ENCODE data around the gene TCAP.

DNA sequence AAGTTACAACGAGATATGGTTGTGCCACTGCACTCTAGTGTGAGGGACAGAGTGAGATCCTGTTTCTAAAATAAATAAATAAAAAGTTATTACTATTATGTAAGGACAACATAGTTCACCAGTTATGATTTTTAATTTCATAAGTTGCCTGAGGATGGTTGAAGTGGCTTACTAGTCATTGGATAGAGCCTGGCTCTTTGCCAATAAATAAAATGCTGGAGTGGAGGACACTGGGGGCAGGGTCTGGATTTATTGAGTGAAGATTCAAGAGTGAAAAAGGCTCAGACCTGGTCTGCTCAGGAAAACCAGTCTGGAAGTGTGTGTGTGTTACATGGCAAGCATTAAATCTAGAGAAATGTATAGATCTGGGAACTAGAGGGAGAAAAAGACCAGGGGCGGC, 26.1 kb upstream of the TCAP start:
- TF ChIP-seq, protein P1, sequence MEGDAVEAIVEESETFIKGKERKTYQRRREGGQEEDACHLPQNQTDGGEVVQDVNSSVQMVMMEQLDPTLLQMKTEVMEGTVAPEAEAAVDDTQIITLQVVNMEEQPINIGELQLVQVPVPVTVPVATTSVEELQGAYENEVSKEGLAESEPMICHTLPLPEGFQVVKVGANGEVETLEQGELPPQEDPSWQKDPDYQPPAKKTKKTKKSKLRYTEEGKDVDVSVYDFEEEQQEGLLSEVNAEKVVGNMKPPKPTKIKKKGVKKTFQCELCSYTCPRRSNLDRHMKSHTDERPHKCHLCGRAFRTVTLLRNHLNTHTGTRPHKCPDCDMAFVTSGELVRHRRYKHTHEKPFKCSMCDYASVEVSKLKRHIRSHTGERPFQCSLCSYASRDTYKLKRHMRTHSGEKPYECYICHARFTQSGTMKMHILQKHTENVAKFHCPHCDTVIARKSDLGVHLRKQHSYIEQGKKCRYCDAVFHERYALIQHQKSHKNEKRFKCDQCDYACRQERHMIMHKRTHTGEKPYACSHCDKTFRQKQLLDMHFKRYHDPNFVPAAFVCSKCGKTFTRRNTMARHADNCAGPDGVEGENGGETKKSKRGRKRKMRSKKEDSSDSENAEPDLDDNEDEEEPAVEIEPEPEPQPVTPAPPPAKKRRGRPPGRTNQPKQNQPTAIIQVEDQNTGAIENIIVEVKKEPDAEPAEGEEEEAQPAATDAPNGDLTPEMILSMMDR (IDR thresholded peaks at IDR 0.05; ENCODE audit: low read depth, low read length): no peak
- TF ChIP-seq POLR2A (IDR thresholded peaks at IDR 0.05; ENCODE audit: extremely low read depth, insufficient read length): no peak
- TF ChIP-seq, protein P2, sequence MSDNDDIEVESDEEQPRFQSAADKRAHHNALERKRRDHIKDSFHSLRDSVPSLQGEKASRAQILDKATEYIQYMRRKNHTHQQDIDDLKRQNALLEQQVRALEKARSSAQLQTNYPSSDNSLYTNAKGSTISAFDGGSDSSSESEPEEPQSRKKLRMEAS (IDR thresholded peaks at IDR 0.05; ENCODE audit: low read depth, low read length): no peak
- no peak for TF ChIP-seq MYC (IDR thresholded peaks at IDR 0.05; ENCODE audit: low read depth, low read length)

Measured in NB4 (cell line).